Nucleus accumbens (tissue), 56 donors: ENCODE results near the gene SERPINA6.
"Not testable (repeated sequence)": the region's sequence is repeated elsewhere in the genome, so short reads cannot be mapped to it uniquely, and the experiment has no call there.

Source experiments
- DNase-seq, 56 donors: peaks; one replicate each; lab custom pipeline; 2025; lab: John Stamatoyannopoulos, UW

The SERPINA6 gene

DNA sequence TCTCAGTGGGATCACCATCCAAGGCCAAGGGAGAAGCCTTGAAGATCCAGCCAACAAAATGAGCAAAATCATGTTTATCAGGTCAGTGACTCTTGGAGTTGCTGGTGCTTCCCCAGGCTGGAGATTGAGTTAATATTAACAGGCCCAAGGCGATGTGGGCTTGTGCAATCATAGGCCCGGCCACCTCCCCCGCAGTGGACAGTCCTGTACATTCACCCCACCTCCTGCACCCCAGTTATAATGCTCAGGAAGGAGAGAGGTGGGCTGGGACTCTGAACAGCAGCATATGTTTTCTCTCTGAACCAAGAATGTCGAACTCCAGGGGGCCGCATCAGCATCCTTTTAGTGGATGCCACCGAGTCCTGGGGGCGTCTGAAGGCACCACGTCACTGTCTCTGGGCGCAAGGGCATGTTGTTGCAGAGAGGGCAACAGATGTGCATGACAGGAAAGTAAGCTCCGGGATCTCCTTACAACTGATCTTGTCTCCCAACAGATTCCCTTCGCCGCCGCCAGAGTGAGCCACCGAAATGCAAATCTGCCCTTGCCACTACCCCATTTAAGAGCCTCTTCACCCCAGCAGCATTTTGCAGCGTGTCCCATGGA is 32.2 kb upstream of the SERPINA6 start:
- peak in 23 of 56 donors; percentile 3 to 64 (median 12) for DNase-seq

GRCh38 chr14:94354638-94355185 is 31.6 kb upstream of the SERPINA6 start:
- no peak for DNase-seq

DNA sequence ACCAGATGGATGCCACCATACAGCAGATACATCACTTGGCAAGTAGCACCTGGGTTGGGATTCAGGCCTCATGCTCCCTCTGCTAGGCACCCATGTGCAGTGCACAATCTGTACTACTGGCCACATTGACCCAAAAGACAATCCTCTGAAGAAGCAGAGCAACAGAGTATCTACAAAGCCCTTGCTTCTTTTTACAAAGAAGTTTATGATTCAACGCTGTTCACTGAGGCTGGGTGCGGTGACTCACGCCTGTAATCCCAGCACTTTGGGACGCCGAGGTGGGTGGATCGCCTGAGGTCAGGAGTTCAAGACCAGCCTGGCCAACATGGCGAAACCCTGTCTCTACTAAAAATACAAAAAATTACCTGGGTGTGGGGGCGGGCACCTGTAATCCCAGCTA is 31.1 kb upstream of the SERPINA6 start:
- DNase-seq = not testable (repeated sequence)

- DNase-seq = no peak
These were observed 26.1 kb upstream of the SERPINA6 start for GRCh38 chr14:94349276-94349675.

GRCh38 chr14:94348836-94349235 is 25.7 kb upstream of the SERPINA6 start:
- DNase-seq = no peak

DNA sequence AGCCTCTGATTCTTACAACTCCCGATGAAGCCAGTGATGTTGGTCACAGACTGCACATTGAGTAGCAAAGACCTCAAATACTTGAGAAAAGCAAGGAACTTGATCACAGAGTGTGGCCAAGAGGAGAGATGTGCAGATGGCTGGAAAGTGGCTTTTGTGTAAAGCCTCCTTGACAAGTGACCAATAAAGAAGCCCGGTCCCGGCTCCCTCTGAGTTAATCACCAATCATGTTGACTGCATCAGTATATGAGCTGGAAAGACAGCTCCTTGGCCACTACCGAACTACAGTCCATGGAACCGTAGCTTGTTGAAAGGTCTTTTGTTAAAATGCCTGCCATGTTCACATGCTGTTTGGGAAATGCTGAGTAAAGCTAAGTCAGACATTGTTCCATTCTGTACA is 23.7 kb upstream of the SERPINA6 start:
- no peak for DNase-seq

GRCh38 chr14:94346065-94346786 is 23.1 kb upstream of the SERPINA6 start:
- DNase-seq = not testable (repeated sequence)

DNA sequence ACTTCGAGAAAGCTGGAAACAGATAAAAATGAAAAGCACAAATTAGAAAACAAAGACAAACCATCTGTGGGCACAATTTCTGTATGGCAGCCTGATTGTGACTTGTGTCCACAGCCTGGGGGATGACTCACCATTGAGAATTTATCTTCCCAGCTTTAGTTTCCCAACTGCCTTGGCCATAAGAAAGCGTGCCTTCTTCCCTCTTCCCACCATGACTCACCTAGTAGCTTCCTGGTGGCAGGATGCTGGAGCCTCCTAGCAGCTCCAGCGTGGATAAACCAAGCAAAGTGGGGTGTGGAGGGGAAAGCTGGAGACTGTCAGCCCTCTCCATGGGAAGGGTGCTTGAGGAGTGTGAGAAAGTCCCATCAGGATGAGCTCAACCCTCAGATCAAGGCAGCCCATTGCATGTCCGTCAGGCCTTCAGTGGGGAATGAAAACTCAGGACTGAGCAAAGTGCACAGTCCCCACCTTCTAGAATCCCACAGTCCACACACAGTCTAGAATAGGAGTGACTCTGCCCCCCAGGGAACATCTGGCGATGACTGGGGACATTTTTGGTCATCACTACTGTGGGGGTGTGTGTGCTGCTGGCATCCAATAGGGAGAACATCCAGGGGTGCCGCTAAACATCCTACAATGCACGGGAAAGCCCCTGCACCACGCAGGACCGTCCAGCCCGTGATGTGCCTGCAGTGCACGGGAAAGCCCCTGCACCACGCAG is 22.4 kb upstream of the SERPINA6 start:
- DNase-seq = no peak

DNA sequence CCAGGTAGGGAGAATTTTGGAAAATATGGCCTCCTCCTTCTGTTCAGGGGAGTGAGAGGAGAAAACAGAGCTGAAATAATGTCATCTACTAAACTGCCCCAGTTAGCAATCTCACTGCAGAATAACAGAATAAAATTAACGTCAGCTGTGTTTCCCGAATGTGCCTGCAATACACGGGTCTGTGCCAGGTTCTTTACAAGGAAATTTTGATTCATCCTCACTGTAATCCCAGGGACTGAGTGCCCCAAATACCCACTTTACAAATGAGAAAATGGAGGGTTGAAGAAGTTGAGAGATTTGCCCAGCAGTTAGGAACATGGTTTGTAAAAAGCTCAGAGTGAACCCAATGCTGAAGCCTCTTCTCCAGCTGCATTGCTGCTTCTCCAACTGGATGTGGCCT is 21.3 kb upstream of the SERPINA6 start:
- DNase-seq = no peak

DNA sequence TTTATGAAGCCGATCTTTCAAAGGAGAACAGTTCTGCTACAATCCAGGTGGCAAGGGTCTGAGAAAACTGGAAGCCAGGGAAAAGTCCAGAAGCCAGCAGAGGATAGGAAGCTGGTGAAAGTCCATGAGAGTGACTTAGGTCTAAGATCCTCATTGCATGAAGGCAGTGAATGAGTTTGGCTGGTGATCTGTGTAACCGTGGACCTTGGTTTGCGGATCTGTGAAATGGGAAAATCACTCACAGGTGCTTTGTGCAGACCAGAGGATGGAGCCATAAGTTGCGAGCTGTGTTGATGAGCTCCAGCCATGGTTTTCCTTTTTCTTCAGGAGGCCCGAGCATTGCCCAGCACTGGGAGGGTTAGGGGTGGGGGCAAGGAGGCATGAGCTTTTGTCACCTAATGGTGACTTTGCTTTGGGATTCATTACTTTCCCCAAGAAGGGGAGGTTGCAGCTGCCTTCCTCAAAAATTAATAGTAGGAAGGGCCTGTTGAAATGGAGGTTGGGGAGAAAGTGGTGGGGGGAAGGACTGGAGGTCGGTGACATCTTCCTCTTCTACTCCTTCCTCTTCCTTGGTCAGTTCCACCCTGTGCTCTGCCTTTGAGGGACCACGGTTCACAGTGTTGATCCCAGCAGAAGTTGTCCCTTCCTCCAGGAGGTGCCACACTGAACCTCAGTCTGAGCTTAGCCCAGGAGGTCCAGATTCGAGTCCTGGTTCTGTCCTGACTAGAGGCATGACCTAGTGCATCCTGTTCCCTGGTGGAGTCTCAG is 20.3 kb upstream of the SERPINA6 start:
- no peak for DNase-seq

GRCh38 chr14:94342334-94342934 is 19.3 kb upstream of the SERPINA6 start:
- DNase-seq = peak in 26 of 56 donors; percentile 3 to 71 (median 27)

- DNase-seq = no peak
These were observed 18.7 kb upstream of the SERPINA6 start for GRCh38 chr14:94341656-94342333.

- no peak for DNase-seq
These were observed 17.4 kb upstream of the SERPINA6 start for GRCh38 chr14:94340533-94340932.

GRCh38 chr14:94338023-94338422 is 14.9 kb upstream of the SERPINA6 start:
- no peak for DNase-seq

- no peak for DNase-seq
These were observed 14.1 kb upstream of the SERPINA6 start for GRCh38 chr14:94337274-94337673.

DNA sequence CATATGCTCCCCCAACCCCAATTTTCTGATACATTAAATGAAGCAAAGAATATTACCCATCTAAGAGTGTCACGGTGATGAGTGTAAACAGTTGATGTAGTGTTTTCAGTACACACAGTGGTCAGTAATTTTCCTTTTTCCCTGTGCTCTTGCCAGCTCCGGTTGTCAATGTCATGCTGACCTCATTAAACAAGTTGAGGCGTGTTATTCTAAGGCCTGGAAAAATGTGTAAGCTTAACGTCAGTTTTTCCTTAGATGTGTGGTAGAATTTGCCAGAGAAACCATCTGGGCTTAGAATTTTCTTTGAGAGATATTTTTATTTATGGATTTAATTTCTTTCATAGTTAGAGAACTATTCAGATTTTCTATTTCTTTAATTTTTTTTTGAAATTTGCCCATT is 11.7 kb upstream of the SERPINA6 start:
- no peak for DNase-seq

DNA sequence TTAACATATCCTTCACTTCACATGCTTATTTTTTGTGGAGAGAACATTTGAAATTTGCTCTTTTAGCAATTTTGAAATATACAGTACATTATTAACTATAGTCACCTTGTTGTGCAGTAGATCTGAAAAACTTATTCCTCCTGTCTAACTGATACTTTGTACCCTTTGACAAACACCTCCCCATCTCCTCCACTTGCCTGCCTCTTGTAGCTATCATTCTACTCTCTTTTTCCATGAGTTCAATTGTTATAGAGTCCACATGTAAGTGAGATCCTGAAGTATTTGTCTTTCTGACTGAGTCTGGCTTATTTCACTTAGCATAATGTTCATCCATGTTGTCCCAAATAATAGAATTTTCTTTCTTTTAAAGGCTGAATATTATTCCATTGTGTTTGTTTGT is 9.5 kb upstream of the SERPINA6 start:
- DNase-seq = no peak

GRCh38 chr14:94332063-94332583 is 9.0 kb upstream of the SERPINA6 start:
- DNase-seq = no peak

- no peak for DNase-seq
These were observed 8.3 kb upstream of the SERPINA6 start for GRCh38 chr14:94331462-94331861.
